ENCODE data around the gene MEN1. TPM values are rescaled to one million over a fixed set of nuclear protein-coding genes. Genes with fewer than 3 reads are reported as not detected.

The MEN1 gene
- total and polyA plus RNA-seq, 5 donors from 2014 or later: 20.9 to 31.3 (median 24.9) TPM

DNA sequence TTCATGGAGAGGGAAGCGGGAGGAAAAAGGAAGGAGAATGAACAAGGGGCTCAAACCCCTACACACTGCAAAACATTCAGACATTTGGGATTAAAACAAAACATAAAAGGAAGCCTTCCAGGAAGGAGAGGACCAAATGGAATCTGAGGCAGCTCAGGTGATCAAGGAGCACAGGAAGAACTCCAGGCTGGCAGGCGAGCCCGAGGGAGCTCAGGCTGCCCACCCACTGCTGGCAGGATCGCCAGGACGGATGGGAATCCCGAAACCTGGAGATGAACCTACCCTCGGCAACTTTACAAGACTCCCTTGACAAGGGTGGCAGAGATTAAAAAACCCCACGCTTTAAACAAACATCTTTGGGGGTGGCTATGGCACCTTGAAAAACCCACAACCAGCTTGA is 45.6 kb downstream of the MEN1 start:
- Histone ChIP-seq H3K9me3 (ENCODE audit: control insufficient read depth in 2 of 2, low read length in 2 of 2) (no peaks in the 10 kb centered on the region), H3K4me1 (ENCODE audit: control insufficient read depth, insufficient read depth, low read length, poor library complexity, severe bottlenecking) (peaks cover 96% of the 10 kb centered on the region), H3K27me3 (ENCODE audit: control insufficient read depth, insufficient read depth, low read length) (no peaks in the 10 kb centered on the region), H3K36me3 (ENCODE audit: control insufficient read depth, insufficient read depth, low read length) (peaks cover 63% of the 10 kb centered on the region), H3K4me3 (ENCODE audit: low read depth, low read length) (peak overlapping the region; percentile 68), H3K27ac (ENCODE audit: insufficient read depth, low read length, poor library complexity, severe bottlenecking) (peak overlapping the region; percentile 72)
- Mint-ChIP-seq H3K9me3 (peaks cover 0 to 2% (median 0%) of the 10 kb centered on the region in 7 donors), H3K4me3 (peak overlapping the region; percentile 86 to 94 (median 86)), H3K27ac (peak overlapping the region; percentile 90 to 99 (median 96)), H3K27me3 (peaks cover 15% of the 10 kb centered on the region), H3K4me1 (peaks cover 31 to 95% (median 62%) of the 10 kb centered on the region in 4 donors), H3K36me3 (peaks cover 56% of the 10 kb centered on the region)
- no peak for ATAC-seq (ENCODE audit: low read depth in 2 of 2)
- no peak for DNase-seq

DNA sequence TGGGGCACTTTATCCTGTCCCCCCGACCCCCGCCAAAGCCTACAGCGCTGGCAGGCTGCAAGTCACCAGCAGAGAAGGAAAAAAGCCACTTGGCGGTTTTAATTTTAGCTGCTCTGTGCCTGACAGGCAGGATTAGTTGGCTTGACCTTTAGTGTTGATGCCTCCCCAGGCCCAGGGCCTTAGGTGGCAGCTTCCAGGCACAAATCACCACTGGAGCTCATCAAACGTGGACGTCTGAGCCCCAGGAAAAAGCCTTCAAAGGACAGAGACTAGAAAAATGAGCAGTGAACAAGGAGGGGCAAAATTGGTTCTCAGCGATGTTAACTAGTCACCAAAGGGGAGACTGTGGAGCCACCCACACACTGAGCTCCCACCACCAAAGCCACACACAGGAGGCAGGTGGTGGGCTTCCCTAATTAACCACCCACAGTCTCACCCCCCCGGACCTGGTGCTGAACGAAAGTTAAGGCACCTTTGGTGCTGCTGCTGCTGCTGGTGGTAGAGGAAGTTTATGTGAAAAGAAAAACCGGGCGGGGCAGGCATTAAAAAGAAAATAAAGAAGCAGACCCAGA is 46.2 kb downstream of the MEN1 start:
- H3K27me3 ChIP-seq (ENCODE audit: control insufficient read depth, insufficient read depth, low read length): no peaks in the 10 kb centered on the region
- peaks cover 97% of the 10 kb centered on the region for H3K4me1 ChIP-seq (ENCODE audit: control insufficient read depth, insufficient read depth, low read length, poor library complexity, severe bottlenecking)
- H3K36me3 ChIP-seq (ENCODE audit: control insufficient read depth, insufficient read depth, low read length): peaks cover 57% of the 10 kb centered on the region
- peak overlapping the region; percentile 86 to 94 (median 86) for H3K4me3 Mint-ChIP-seq
- peak; percentile 46 to 88 (median 77) for DNase-seq
- no peaks in the 10 kb centered on the region for H3K9me3 ChIP-seq (ENCODE audit: control insufficient read depth in 2 of 2, low read length in 2 of 2)
- H3K36me3 Mint-ChIP-seq: peaks cover 50% of the 10 kb centered on the region
- H3K27ac Mint-ChIP-seq: peak overlapping the region; percentile 90 to 99 (median 96)
- peak overlapping the region; percentile 72 for H3K27ac ChIP-seq (ENCODE audit: insufficient read depth, low read length, poor library complexity, severe bottlenecking)
- H3K4me1 Mint-ChIP-seq: peaks cover 31 to 95% (median 57%) of the 10 kb centered on the region in 4 donors
- peaks cover 15% of the 10 kb centered on the region for H3K27me3 Mint-ChIP-seq
- ATAC-seq (ENCODE audit: low read depth in 2 of 2): peak; percentile 36 to 43
- H3K9me3 Mint-ChIP-seq: peaks cover 0 to 2% (median 0%) of the 10 kb centered on the region in 7 donors
- peak overlapping the region; percentile 68 for H3K4me3 ChIP-seq (ENCODE audit: low read depth, low read length)

DNA sequence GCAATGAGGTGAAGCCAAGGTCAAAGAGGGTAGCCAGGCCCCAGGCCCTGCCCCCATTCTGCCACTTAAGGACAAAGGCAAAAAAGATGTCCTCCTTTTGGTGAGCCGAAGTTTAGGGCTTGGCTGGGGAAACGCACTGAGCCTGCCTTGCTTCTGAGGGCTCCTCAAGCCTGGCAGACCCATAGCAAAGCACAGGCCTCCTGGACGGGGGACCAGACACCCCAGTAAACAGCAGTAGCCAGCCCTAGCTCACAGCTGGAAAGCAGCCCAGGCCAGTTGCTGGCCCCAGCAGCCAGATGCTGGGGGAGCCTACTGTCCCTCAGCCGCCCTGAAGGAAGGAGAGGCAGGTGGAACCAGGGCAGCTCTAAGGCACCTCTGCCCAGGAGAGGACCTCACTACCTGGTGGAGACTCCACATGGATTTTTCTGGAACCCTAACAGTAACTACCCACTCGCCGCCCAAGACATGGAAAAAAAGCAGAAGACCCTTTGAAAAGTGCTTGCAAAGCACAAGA is 46.8 kb downstream of the MEN1 start:
- peak in 1 of 3 donors; percentile 25 for DNase-seq
- peaks cover 31 to 95% (median 53%) of the 10 kb centered on the region in 4 donors for H3K4me1 Mint-ChIP-seq
- peaks cover 0 to 2% (median 0%) of the 10 kb centered on the region in 7 donors for H3K9me3 Mint-ChIP-seq
- H3K27ac Mint-ChIP-seq: peak overlapping the region; percentile 90 to 99 (median 96)
- H3K36me3 Mint-ChIP-seq: peaks cover 44% of the 10 kb centered on the region
- peak overlapping the region; percentile 68 for H3K4me3 ChIP-seq (ENCODE audit: low read depth, low read length)
- no peaks in the 10 kb centered on the region for H3K27me3 ChIP-seq (ENCODE audit: control insufficient read depth, insufficient read depth, low read length)
- H3K27ac ChIP-seq (ENCODE audit: insufficient read depth, low read length, poor library complexity, severe bottlenecking): peak overlapping the region; percentile 72
- no peak for ATAC-seq (ENCODE audit: low read depth in 2 of 2)
- peaks cover 15% of the 10 kb centered on the region for H3K27me3 Mint-ChIP-seq
- peaks cover 96% of the 10 kb centered on the region for H3K4me1 ChIP-seq (ENCODE audit: control insufficient read depth, insufficient read depth, low read length, poor library complexity, severe bottlenecking)
- H3K4me3 Mint-ChIP-seq: peak overlapping the region; percentile 86 to 94 (median 86)
- no peaks in the 10 kb centered on the region for H3K9me3 ChIP-seq (ENCODE audit: control insufficient read depth in 2 of 2, low read length in 2 of 2)
- H3K36me3 ChIP-seq (ENCODE audit: control insufficient read depth, insufficient read depth, low read length): peaks cover 51% of the 10 kb centered on the region

DNA sequence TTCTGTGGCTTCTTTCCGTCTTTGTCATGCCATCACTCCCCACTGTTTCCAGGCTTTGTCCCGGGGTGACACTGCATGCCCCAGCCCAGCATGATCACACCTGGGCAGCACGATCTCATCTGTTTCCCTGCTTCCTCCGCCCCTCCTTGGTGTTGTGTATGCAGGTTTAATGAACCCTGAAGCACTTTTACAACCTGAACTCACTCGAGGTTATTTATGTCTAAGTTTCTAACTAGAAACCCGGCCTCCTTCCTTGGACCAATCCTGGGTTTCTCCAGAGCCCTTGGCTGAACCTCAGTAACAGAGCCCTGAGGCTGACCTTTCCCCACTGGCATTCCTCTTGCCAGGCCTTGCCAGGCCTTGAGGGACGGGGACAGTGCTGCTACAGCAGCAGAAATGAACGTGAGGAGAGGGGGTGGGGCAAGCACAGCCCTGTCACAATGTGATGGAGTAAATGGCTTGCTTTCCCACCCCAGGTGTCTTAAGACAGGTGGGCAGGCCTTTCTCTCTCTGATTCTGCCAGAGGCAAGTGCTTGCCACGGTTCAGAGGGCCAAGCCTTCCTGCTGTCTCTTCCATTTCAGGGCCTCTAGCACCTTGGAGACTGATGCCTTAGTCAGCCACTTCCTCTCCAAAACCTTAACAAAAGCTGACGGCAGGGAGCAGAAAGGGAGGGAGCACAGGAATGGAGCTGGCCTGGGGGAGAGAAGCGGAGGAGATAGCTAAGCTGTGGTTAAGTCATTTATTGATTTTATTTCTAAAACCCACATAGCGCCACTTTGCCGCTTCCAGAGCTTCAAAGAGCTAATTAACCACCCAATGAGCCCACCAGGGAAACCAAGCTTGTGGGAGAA is 47.5 kb downstream of the MEN1 start:
- Histone ChIP-seq H3K27me3 (ENCODE audit: control insufficient read depth, insufficient read depth, low read length) (no peaks in the 10 kb centered on the region), H3K27ac (ENCODE audit: insufficient read depth, low read length, poor library complexity, severe bottlenecking) (peak overlapping the region; percentile 72), H3K4me1 (ENCODE audit: control insufficient read depth, insufficient read depth, low read length, poor library complexity, severe bottlenecking) (peaks cover 89% of the 10 kb centered on the region), H3K4me3 (ENCODE audit: low read depth, low read length) (peak overlapping the region; percentile 32), H3K36me3 (ENCODE audit: control insufficient read depth, insufficient read depth, low read length) (peaks cover 45% of the 10 kb centered on the region), H3K9me3 (ENCODE audit: control insufficient read depth in 2 of 2, low read length in 2 of 2) (no peaks in the 10 kb centered on the region)
- ATAC-seq (ENCODE audit: low read depth in 2 of 2) (peak; percentile 4 to 6), DNase-seq (peak in 2 of 3 donors; percentile 39 to 66)
- H3K4me3 Mint-ChIP-seq: peak overlapping the region; percentile 86 to 87 (median 86)
- H3K9me3 Mint-ChIP-seq: peaks cover 0 to 2% (median 0%) of the 10 kb centered on the region in 7 donors
- peaks cover 15% of the 10 kb centered on the region for H3K27me3 Mint-ChIP-seq
- peaks cover 30 to 91% (median 49%) of the 10 kb centered on the region in 4 donors for H3K4me1 Mint-ChIP-seq
- H3K36me3 Mint-ChIP-seq: peaks cover 37% of the 10 kb centered on the region
- H3K27ac Mint-ChIP-seq: peak overlapping the region; percentile 90 to 97 (median 96)

DNA sequence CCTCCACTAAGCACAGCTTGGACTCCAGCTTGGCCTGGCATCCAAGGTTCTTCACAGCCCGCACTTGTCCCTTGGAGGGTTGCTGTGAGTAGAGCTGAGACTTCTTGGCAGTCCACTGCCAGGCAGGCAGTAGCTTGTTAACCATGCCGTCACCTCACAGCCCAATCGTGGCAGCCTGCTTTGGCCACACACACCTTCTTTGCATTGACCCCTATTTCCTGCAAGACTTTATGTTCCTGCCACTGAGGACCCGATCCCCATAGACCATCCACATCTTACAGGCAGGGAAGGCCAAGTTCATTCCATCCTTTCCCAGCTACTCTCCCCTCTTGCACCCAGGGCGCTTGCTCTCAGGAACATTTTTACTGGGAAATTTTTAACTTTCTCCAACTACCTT is 48.1 kb downstream of the MEN1 start:
- peak overlapping the region; percentile 86 to 87 (median 86) for H3K4me3 Mint-ChIP-seq
- peaks cover 26 to 88% (median 44%) of the 10 kb centered on the region in 4 donors for H3K4me1 Mint-ChIP-seq
- Histone ChIP-seq H3K4me3 (ENCODE audit: low read depth, low read length) (peak overlapping the region; percentile 7), H3K27ac (ENCODE audit: insufficient read depth, low read length, poor library complexity, severe bottlenecking) (peak overlapping the region; percentile 72), H3K4me1 (ENCODE audit: control insufficient read depth, insufficient read depth, low read length, poor library complexity, severe bottlenecking) (peaks cover 83% of the 10 kb centered on the region), H3K27me3 (ENCODE audit: control insufficient read depth, insufficient read depth, low read length) (no peaks in the 10 kb centered on the region), H3K36me3 (ENCODE audit: control insufficient read depth, insufficient read depth, low read length) (peaks cover 38% of the 10 kb centered on the region), H3K9me3 (ENCODE audit: control insufficient read depth in 2 of 2, low read length in 2 of 2) (no peaks in the 10 kb centered on the region)
- peaks cover 34% of the 10 kb centered on the region for H3K36me3 Mint-ChIP-seq
- H3K27me3 Mint-ChIP-seq: peaks cover 11% of the 10 kb centered on the region
- peaks cover 0 to 2% (median 0%) of the 10 kb centered on the region in 7 donors for H3K9me3 Mint-ChIP-seq
- ATAC-seq (ENCODE audit: low read depth in 2 of 2) (no peak), DNase-seq (peak in 1 of 3 donors; percentile 27)
- peak overlapping the region; percentile 90 to 97 (median 96) for H3K27ac Mint-ChIP-seq

DNA sequence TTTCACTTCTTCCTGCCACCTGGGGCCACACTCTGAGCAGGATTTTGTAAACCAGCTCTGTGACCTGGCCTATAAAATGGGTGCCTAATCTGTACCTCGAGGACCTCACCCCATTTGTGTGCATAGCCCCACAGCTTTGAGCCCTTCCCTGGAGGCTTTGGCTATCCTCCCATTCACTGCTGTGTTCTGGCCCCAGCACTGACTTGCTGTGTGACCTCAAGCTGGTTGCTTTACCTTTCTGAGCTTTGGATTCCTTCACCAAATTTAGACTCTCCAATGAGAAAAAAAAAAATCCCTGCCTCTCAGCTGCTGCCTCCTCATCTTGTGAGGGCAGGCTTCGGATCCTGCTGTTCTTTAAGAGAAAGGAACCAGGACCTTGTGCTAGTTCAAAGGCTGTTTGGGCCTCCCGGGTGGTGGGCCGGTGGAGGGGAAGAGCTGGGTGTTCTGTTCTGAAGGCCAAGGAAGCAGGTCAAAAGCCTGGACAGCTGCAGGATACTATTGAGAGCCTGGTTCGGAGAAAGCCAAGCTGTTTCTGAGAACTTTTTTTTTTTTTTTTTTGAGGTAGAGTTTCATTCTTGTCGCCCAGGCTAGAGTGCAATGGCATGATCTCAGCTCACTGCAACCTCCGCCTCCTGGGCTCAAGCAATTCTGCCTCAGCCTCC is 49.5 kb downstream of the MEN1 start:
- Mint-ChIP-seq H3K36me3 (peaks cover 35% of the 10 kb centered on the region), H3K27me3 (peaks cover 9% of the 10 kb centered on the region), H3K4me3 (peak overlapping the region; percentile 35 to 86 (median 75)), H3K9me3 (peaks cover 0 to 2% (median 0%) of the 10 kb centered on the region in 7 donors), H3K4me1 (peaks cover 26 to 79% (median 44%) of the 10 kb centered on the region in 4 donors), H3K27ac (peak overlapping the region; percentile 90 to 93 (median 91))
- Histone ChIP-seq H3K4me1 (ENCODE audit: control insufficient read depth, insufficient read depth, low read length, poor library complexity, severe bottlenecking) (peaks cover 73% of the 10 kb centered on the region), H3K36me3 (ENCODE audit: control insufficient read depth, insufficient read depth, low read length) (peaks cover 29% of the 10 kb centered on the region), H3K9me3 (ENCODE audit: control insufficient read depth in 2 of 2, low read length in 2 of 2) (no peaks in the 10 kb centered on the region), H3K4me3 (ENCODE audit: low read depth, low read length) (no peak overlapping the region), H3K27me3 (ENCODE audit: control insufficient read depth, insufficient read depth, low read length) (no peaks in the 10 kb centered on the region), H3K27ac (ENCODE audit: insufficient read depth, low read length, poor library complexity, severe bottlenecking) (peak overlapping the region; percentile 52)
- peak in 1 of 2 donors; percentile 9 for ATAC-seq (ENCODE audit: low read depth in 2 of 2)
- DNase-seq: peak in 2 of 3 donors; percentile 34 to 80

Data from CD4-positive, CD25-positive, alpha-beta regulatory T cell (primary cell).